Loucy (cell line): ENCODE results near the gene HGD.

Experiments used
- H2AFZ ChIP-seq: fragments of 200-600 bp; sonication (generic); 2 replicates; pipeline ENCODE4 v1.6.0; 2016; ENCODE audit warnings: antibody characterized with exemption, mild to moderate bottlenecking, low read length, moderate library complexity
- H3F3A ChIP-seq: fragments of 200-600 bp; 2 replicates; pipeline ENCODE4 v1.6.0; 2016; ENCODE audit warnings: antibody characterized with exemption, low read depth, mild to moderate bottlenecking
- H3K27me3 ChIP-seq: fragments of 200-600 bp; sonication (generic); 2 replicates; pipeline ENCODE4 v1.6.1; 2014; ENCODE audit warnings: low read length, mild to moderate bottlenecking; ENCODE audit not compliant: insufficient read depth, poor library complexity, severe bottlenecking
- H3K36me3 ChIP-seq: fragments of 200-600 bp; sonication (generic); 2 replicates; pipeline ENCODE4 v1.6.1; 2016; ENCODE audit warnings: low read length; ENCODE audit not compliant: insufficient read depth
- H3K4me1 ChIP-seq: fragments of 200-600 bp; sonication (generic); 2 replicates; pipeline ENCODE4 v1.5.1; 2014; ENCODE audit warnings: low read length, mild to moderate bottlenecking; ENCODE audit not compliant: insufficient read depth, poor library complexity, severe bottlenecking
- H3K4me2 ChIP-seq: fragments of 200-600 bp; sonication (generic); 2 replicates; pipeline ENCODE4 v1.6.0; 2014; ENCODE audit warnings: antibody characterized with exemption, low read length, low read depth, mild to moderate bottlenecking; ENCODE audit not compliant: poor library complexity, severe bottlenecking
- H3K4me3 ChIP-seq: fragments of 200-600 bp; sonication (generic); 2 replicates; pipeline ENCODE4 v1.5.1; 2014; ENCODE audit warnings: low read length, mild to moderate bottlenecking, mixed read lengths; ENCODE audit not compliant: poor library complexity, severe bottlenecking
- H3K79me2 ChIP-seq: fragments of 200-600 bp; sonication (generic); 2 replicates; pipeline ENCODE4 v1.6.1; 2014; ENCODE audit warnings: low read length; ENCODE audit not compliant: insufficient read depth
- H3K9ac ChIP-seq: fragments of 200-600 bp; sonication (generic); 2 replicates; pipeline ENCODE4 v1.6.0; 2014; ENCODE audit warnings: mild to moderate bottlenecking, low read depth, low read length, moderate library complexity; ENCODE audit not compliant: poor library complexity, severe bottlenecking
- H3K9me2 ChIP-seq: fragments of 200-600 bp; sonication (generic); replicated peaks from 2 replicates; pipeline ENCODE4 v1.6.1; 2016; ENCODE audit warnings: low read depth, low read length, mixed read lengths
- H3K9me3 ChIP-seq: fragments of 200-600 bp; sonication (generic); 2 replicates; pipeline ENCODE4 v1.6.1; 2014; ENCODE audit warnings: mild to moderate bottlenecking, antibody characterized with exemption, low read length, low read depth; ENCODE audit not compliant: insufficient read depth
- H4K20me1 ChIP-seq: fragments of 200-600 bp; sonication (generic); 2 replicates; pipeline ENCODE4 v1.6.0; 2014; ENCODE audit warnings: antibody characterized with exemption, low read length, mild to moderate bottlenecking; ENCODE audit not compliant: insufficient read depth, poor library complexity, severe bottlenecking
- CTCF ChIP-seq: fragments of 200-600 bp; sonication (generic); conservative IDR thresholded peaks from 2 replicates; pipeline ENCODE4 v1.5.1; 2014; ENCODE audit warnings: mild to moderate bottlenecking, antibody characterized with exemption, low read length
- EZH2phosphoT487 ChIP-seq: fragments of 200-600 bp; IDR thresholded peaks from 2 replicates; pipeline ENCODE4 v1.6.1; 2018; ENCODE audit warnings: antibody characterized with exemption, mild to moderate bottlenecking, moderate library complexity, borderline replicate concordance

The HGD gene

GRCh38 chr3:120673116-120673515 is 8.9 kb downstream of the HGD start:
- TF ChIP-seq EZH2phosphoT487 = no peak
- no peak for TF ChIP-seq CTCF
- Histone ChIP-seq H3K9ac (no peak overlapping the region), H2AFZ (no peak overlapping the region), H3K27me3 (no peaks in the 10 kb centered on the region), H3K9me2 (no peaks in the 10 kb centered on the region), H3K79me2 (no peaks in the 10 kb centered on the region), H3K4me1 (peaks cover under 1% of the 10 kb centered on the region), H3K4me2 (no peak overlapping the region), H4K20me1 (no peaks in the 10 kb centered on the region), H3K4me3 (no peak overlapping the region), H3F3A (no peaks in the 10 kb centered on the region), H3K9me3 (no peaks in the 10 kb centered on the region), H3K36me3 (no peaks in the 10 kb centered on the region)

- H3K9ac ChIP-seq = no peak overlapping the region
- H2AFZ ChIP-seq = no peak overlapping the region
- no peaks in the 10 kb centered on the region for H4K20me1 ChIP-seq
- H3K36me3 ChIP-seq = no peaks in the 10 kb centered on the region
- no peaks in the 10 kb centered on the region for H3F3A ChIP-seq
- no peaks in the 10 kb centered on the region for H3K9me3 ChIP-seq
- H3K4me3 ChIP-seq = no peak overlapping the region
- TF ChIP-seq CTCF (no peak), EZH2phosphoT487 (no peak)
- H3K9me2 ChIP-seq = no peaks in the 10 kb centered on the region
- no peaks in the 10 kb centered on the region for H3K4me1 ChIP-seq
- no peaks in the 10 kb centered on the region for H3K79me2 ChIP-seq
- H3K4me2 ChIP-seq = no peak overlapping the region
- H3K27me3 ChIP-seq = no peaks in the 10 kb centered on the region
Observed at GRCh38 chr3:120670576-120670975, 11.5 kb downstream of the HGD start.

GRCh38 chr3:120664926-120665325 is 17.1 kb downstream of the HGD start:
- no peak overlapping the region for H3K4me2 ChIP-seq
- H3K9me2 ChIP-seq = no peaks in the 10 kb centered on the region
- H3K36me3 ChIP-seq = no peaks in the 10 kb centered on the region
- TF ChIP-seq EZH2phosphoT487 = no peak
- TF ChIP-seq CTCF = no peak
- H3K27me3 ChIP-seq = no peaks in the 10 kb centered on the region
- no peaks in the 10 kb centered on the region for H4K20me1 ChIP-seq
- no peaks in the 10 kb centered on the region for H3F3A ChIP-seq
- H3K4me1 ChIP-seq = no peaks in the 10 kb centered on the region
- no peaks in the 10 kb centered on the region for H3K9me3 ChIP-seq
- no peak overlapping the region for H3K9ac ChIP-seq
- H2AFZ ChIP-seq = no peak overlapping the region
- no peak overlapping the region for H3K4me3 ChIP-seq
- no peaks in the 10 kb centered on the region for H3K79me2 ChIP-seq
